B cell (primary cell): ENCODE results near the gene KIRREL3. TPM values are rescaled to one million over a fixed set of nuclear protein-coding genes. Genes with fewer than 3 reads are reported as not detected.

Source experiments
- ATAC-seq: fragments of 200-7000 bp; cut with Tn5 transposase; one replicate; pipeline ENCODE4 v1.10.0; 2021; ENCODE audit warnings: low read depth, mild to moderate bottlenecking, moderate number of reproducible peaks, moderate library complexity
- CTCF ChIA-PET: fragments of 350-600 bp; sonication (Branson Sonifier 250); formaldehyde crosslinking; loops from one replicate; lab custom pipeline; 2021; ENCODE audit warnings: antibody characterized with exemption, inconsistent platforms; lab: Charles Lee
- POLR2A ChIA-PET: fragments of 350-600 bp; sonication (Branson Sonifier 250); formaldehyde crosslinking; loops from one replicate; lab custom pipeline; 2021; ENCODE audit warnings: antibody characterized with exemption; lab: Charles Lee
- DNase-seq: peaks from one replicate; pipeline ENCODE4 v3.0.0; 2013
- H2AFZ ChIP-seq: 2 replicates; pipeline ENCODE4 v1.6.1; 2012; ENCODE audit warnings: mild to moderate bottlenecking, low read depth, low read length; ENCODE audit not compliant: insufficient read depth, poor library complexity, severe bottlenecking
- H3K27ac ChIP-seq, 2 donors: 1 replicate in 1 of 2; 2 replicates in 1 of 2; pipeline ENCODE4 v1.5.1; 2012 to 2013; ENCODE audit warnings: low read length in 2 of 2, mild to moderate bottlenecking in 2 of 2, moderate library complexity in 1 of 2
- H3K27me3 ChIP-seq, 4 experiments: fragments of 200-600 bp in 1 of 4; sonication (generic) in 1 of 4; replicated peaks in 1 of 4; 1 replicate in 2 of 4; 2 replicates in 2 of 4; pipeline versions ENCODE4 v1.6.1 to v1.7.0; 2013 to 2016; ENCODE audit warnings: low read length in 3 of 4, mild to moderate bottlenecking in 2 of 4, mixed read lengths in 1 of 4, moderate library complexity in 1 of 4; ENCODE audit not compliant: insufficient read depth in 4 of 4, control insufficient read depth in 3 of 4; ENCODE audit errors: control extremely low read depth in 1 of 4
- H3K36me3 ChIP-seq, 2 experiments: replicated peaks in 1 of 2; 1 replicate in 1 of 2; 2 replicates in 1 of 2; pipeline versions ENCODE4 v1.6.1 to v1.7.1; 2013; ENCODE audit warnings: low read length in 1 of 2; ENCODE audit not compliant: insufficient read depth in 2 of 2, control insufficient read depth in 1 of 2; ENCODE audit errors: control extremely low read depth in 1 of 2, extremely low read depth in 1 of 2
- H3K4me1 ChIP-seq, 2 donors: fragments of 200-600 bp in 1 of 2; sonication (generic) in 1 of 2; 1 replicate in 1 of 2; 2 replicates in 1 of 2; pipeline versions ENCODE4 v1.5.1 to v1.6.1; 2013 to 2017; ENCODE audit warnings: low read length in 2 of 2; ENCODE audit not compliant: control insufficient read depth in 2 of 2, insufficient read depth in 2 of 2
- H3K4me2 ChIP-seq: replicated peaks from 2 replicates; pipeline ENCODE3; 2012; ENCODE audit warnings: mild to moderate bottlenecking, low read depth, low read length; ENCODE audit not compliant: poor library complexity, severe bottlenecking
- H3K4me3 ChIP-seq, 5 experiments: fragments of 200-600 bp in 1 of 5; sonication (generic) in 1 of 5; 1 replicate in 3 of 5; 2 replicates in 2 of 5; pipeline versions ENCODE4 v1.5.1 to v1.7.0; 2011 to 2016; ENCODE audit warnings: low read length in 4 of 5, mild to moderate bottlenecking in 4 of 5, low read depth in 2 of 5, control low read depth in 1 of 5, moderate library complexity in 1 of 5; ENCODE audit not compliant: insufficient read depth in 1 of 5; ENCODE audit errors: control extremely low read depth in 1 of 5, extremely low read depth in 1 of 5
- H3K79me2 ChIP-seq: fragments of 200-600 bp; sonication (generic); one replicate; pipeline ENCODE4 v1.6.0; 2016; ENCODE audit warnings: low read length; ENCODE audit not compliant: control insufficient read depth, insufficient read depth
- H3K9ac ChIP-seq: fragments of 200-600 bp; sonication (generic); 2 replicates; pipeline ENCODE4 v1.6.1; 2017; ENCODE audit warnings: mild to moderate bottlenecking, low read length, moderate library complexity
- H3K9me3 ChIP-seq, 3 donors: one replicate each; pipeline versions ENCODE4 v1.6.1 to v1.7.1; 2013; ENCODE audit warnings: low read length in 2 of 3; ENCODE audit not compliant: control insufficient read depth in 2 of 3, insufficient read depth in 1 of 3; ENCODE audit errors: control extremely low read depth in 1 of 3
- H4K20me1 ChIP-seq: 2 replicates; pipeline ENCODE4 v1.6.0; 2012; ENCODE audit warnings: mild to moderate bottlenecking, low read length; ENCODE audit not compliant: insufficient read depth, control insufficient read depth, poor library complexity, severe bottlenecking
- H3K27ac Mint-ChIP-seq: one replicate; pipeline ENCODE4 v1.8.0; 2021; ENCODE audit warnings: mixed read lengths
- H3K27me3 Mint-ChIP-seq: one replicate; pipeline ENCODE4 v1.8.0; 2021; ENCODE audit warnings: mixed read lengths
- H3K4me1 Mint-ChIP-seq: one replicate; pipeline ENCODE4 v1.8.0; 2021; ENCODE audit warnings: mixed read lengths
- H3K4me3 Mint-ChIP-seq: one replicate; pipeline ENCODE4 v1.8.0; 2021; ENCODE audit warnings: mixed read lengths
- H3K9me3 Mint-ChIP-seq: one replicate; pipeline ENCODE4 v1.8.0; 2022; ENCODE audit warnings: mixed read lengths; ENCODE audit not compliant: insufficient read depth
- EZH2 ChIP-seq: IDR thresholded peaks from 2 replicates; pipeline ENCODE4 v1.6.1; 2012; ENCODE audit warnings: borderline replicate concordance, low read depth, mild to moderate bottlenecking, moderate library complexity, low read length; ENCODE audit not compliant: insufficient read depth, poor library complexity, severe bottlenecking
- WGBS: methylation state at CpG from one replicate; pipeline ENCODE4 v1.1.5; 2013; ENCODE audit warnings: missing lambda C conversion rate; ENCODE audit not compliant: insufficient coverage; 5-methylcytosine and 5-hydroxymethylcytosine counted together
- intact Hi-C: fragments of 100-400 bp; cut with micrococcal nuclease; formaldehyde crosslinking; loops from one replicate; pipeline ENCODE4 v1.10.0; 2022
- polyA plus RNA-seq: library from polyadenylated mRNA; depleted of rRNA; stranded (reverse); fragments of >200 nt; gene quantifications from 2 replicates; pipeline ENCODE4 v1.2.3, GENCODE V29; 2012
- total RNA-seq, 2 donors: library from RNA; stranded (reverse); fragments of 120-200 nt in 1 of 2; gene quantifications; 1 replicate in 1 of 2; 2 replicates in 1 of 2; pipeline versions ENCODE4 v1.2.3 to v1.2.4, GENCODE V29; 2013 to 2022
- TF ChIP-seq, protein P1 (sequence below): fragments of 200-600 bp; IDR thresholded peaks from one replicate; pipeline ENCODE4 v1.8.0; 2022; ENCODE audit warnings: antibody characterized with exemption, mild to moderate bottlenecking

The KIRREL3 gene
- total and polyA plus RNA-seq, 2 donors (not counting 1 experiment from before 2014, with no cell fraction given), result not detected

DNA sequence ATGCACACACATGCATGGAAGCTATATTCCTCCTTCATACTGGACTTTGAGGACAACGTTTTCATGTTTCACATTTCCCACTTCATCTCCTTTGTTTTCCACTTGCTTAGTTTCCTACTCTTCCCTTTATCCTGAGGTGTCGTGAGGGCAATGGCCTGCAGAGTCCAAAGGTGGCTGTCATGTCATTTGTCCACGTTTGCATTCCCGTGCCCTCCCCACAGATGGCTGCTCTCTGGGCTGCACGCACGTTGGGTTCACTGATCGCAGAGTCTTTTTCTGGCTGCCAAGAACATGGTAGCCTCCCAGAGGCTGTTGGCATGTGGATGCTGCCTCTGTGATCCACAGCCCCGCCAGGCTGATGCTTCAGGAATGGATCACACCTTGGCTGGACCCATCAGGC is 389.1 kb downstream of the KIRREL3 start:
- TF ChIP-seq EZH2, result no peak
- TF ChIP-seq, protein P1, sequence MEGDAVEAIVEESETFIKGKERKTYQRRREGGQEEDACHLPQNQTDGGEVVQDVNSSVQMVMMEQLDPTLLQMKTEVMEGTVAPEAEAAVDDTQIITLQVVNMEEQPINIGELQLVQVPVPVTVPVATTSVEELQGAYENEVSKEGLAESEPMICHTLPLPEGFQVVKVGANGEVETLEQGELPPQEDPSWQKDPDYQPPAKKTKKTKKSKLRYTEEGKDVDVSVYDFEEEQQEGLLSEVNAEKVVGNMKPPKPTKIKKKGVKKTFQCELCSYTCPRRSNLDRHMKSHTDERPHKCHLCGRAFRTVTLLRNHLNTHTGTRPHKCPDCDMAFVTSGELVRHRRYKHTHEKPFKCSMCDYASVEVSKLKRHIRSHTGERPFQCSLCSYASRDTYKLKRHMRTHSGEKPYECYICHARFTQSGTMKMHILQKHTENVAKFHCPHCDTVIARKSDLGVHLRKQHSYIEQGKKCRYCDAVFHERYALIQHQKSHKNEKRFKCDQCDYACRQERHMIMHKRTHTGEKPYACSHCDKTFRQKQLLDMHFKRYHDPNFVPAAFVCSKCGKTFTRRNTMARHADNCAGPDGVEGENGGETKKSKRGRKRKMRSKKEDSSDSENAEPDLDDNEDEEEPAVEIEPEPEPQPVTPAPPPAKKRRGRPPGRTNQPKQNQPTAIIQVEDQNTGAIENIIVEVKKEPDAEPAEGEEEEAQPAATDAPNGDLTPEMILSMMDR, result no peak
- no peak overlapping the region for H3K9ac ChIP-seq
- H3K9me3 Mint-ChIP-seq, result no peaks in the 10 kb centered on the region
- peaks cover 0 to 6% (median 0%) of the 10 kb centered on the region in 4 experiments for H3K27me3 ChIP-seq
- H3K4me3 Mint-ChIP-seq, result no peak overlapping the region
- intact Hi-C loops, result no loop called here
- H3K27ac Mint-ChIP-seq, result no peak overlapping the region
- ATAC-seq, result no peak
- ChIA-PET CTCF (no interaction called here), POLR2A (no interaction called here)
- H3K4me2 ChIP-seq, result no peak overlapping the region
- H3K9me3 ChIP-seq, result peaks cover 0 to 4% (median 0%) of the 10 kb centered on the region in 3 donors
- H3K4me3 ChIP-seq, result no peak overlapping the region
- WGBS, result 85% methylated on average over 8 of the region's 8 CpGs
- peaks cover 2% of the 10 kb centered on the region for H3K4me1 Mint-ChIP-seq
- H2AFZ ChIP-seq, result no peak overlapping the region
- peaks cover 13% of the 10 kb centered on the region for H3K27me3 Mint-ChIP-seq
- no peaks in the 10 kb centered on the region for H3K79me2 ChIP-seq
- no peak overlapping the region for H3K27ac ChIP-seq
- no peaks in the 10 kb centered on the region for H3K36me3 ChIP-seq
- no peaks in the 10 kb centered on the region for H4K20me1 ChIP-seq
- DNase-seq, result no peak
- H3K4me1 ChIP-seq, result no peaks in the 10 kb centered on the region

DNA sequence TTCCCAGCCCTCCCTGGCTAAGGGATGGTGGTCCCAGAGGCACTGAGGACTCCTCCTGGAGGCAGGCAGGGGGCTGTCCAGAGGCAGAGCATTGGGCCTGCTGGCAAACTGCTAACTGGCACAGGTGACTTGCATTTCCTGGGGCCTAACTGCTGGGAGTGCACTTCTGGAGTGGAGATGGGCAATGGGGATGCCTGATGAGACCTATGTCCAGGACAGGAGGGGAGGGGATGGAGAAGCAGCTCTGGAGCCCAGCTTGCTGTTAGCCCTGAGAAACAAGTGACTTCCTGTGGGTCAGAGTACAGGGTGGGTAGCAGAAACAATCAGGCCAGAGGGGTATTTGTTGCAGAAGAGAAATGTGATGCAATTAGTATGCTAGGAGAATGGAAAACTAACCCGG is 391.9 kb downstream of the KIRREL3 start:
- no peaks in the 10 kb centered on the region for H3K36me3 ChIP-seq
- H3K4me3 ChIP-seq, result no peak overlapping the region
- no peak for TF ChIP-seq EZH2
- TF ChIP-seq, protein P1, result no peak
- H3K4me1 Mint-ChIP-seq, result no peaks in the 10 kb centered on the region
- no peak overlapping the region for H3K4me2 ChIP-seq
- ChIA-PET CTCF (no interaction called here), POLR2A (no interaction called here)
- no peaks in the 10 kb centered on the region for H3K4me1 ChIP-seq
- H3K9ac ChIP-seq, result no peak overlapping the region
- H3K27ac Mint-ChIP-seq, result no peak overlapping the region
- H4K20me1 ChIP-seq, result no peaks in the 10 kb centered on the region
- ATAC-seq (no peak), DNase-seq (no peak)
- no peaks in the 10 kb centered on the region for H3K9me3 ChIP-seq
- WGBS, result 60% methylated on average over 1 of the region's 1 CpG
- H3K79me2 ChIP-seq, result no peaks in the 10 kb centered on the region
- H3K27me3 Mint-ChIP-seq, result peaks cover 16% of the 10 kb centered on the region
- H2AFZ ChIP-seq, result no peak overlapping the region
- peaks cover 0 to 6% (median 0%) of the 10 kb centered on the region in 4 experiments for H3K27me3 ChIP-seq
- no peak overlapping the region for H3K4me3 Mint-ChIP-seq
- intact Hi-C loops, result no loop called here
- no peaks in the 10 kb centered on the region for H3K9me3 Mint-ChIP-seq
- H3K27ac ChIP-seq, result no peak overlapping the region
